Cerebellar nuclear complex (tissue), 1 donor: Measurements from ENCODE around the gene RNF32.
"Not testable (repeated sequence)": the region's sequence is repeated elsewhere in the genome, so short reads cannot be mapped to it uniquely, and the experiment has no call there.

Experiments used
- DNase-seq, 2 experiments: peaks; one replicate each; lab custom pipeline; 2025; lab: John Stamatoyannopoulos, UW

The RNF32 gene

DNA sequence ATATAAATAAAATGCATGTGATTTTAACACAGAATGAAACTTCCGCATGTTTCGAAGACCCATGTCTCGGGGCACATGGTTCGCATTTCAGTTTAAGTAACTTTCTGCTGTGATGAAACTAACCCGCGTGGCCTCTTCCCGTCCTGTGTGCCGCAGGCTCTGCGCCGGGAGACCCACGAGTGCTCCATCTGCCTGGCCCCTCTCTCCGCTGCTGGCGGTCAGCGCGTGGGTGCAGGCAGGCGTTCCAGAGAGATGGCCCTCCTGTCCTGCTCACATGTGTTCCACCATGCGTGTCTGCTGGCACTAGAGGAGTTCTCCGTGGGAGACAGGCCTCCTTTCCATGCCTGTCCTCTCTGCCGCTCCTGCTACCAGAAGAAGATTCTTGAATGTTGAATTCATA, 35.7 kb downstream of the RNF32 start:
- DNase-seq: no peak

DNA sequence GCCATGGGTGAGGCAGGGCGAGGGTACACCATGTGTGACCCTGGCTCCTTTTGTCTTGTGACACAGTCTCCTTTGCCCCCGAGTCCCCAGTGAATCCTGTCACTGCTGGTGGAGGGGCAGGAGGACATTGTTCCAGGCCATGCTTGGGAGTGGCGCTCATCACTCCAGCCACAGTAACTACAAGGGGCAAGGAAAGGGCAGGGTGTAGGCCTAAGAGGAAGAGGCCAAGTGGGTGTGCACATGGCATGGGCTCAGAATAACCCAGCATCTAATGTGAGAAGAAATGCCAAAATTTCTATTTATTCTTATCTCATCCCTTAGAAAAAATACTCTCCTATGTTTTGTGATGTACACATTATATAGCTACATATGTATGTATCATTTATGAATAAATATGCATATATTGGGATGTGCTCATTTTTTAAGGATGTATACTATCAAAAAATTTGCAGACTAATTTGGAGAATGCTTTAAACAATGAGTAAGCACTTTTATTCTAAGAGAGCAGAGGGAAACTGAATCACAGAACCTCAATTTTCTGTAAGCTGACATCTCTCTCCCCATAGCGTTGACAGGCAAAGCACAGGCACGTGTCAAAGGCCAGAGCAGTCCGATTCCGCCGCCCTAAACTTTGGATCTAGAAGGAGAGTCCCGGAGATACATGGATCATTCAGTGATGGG, 36.9 kb downstream of the RNF32 start:
- DNase-seq: no peak

DNA sequence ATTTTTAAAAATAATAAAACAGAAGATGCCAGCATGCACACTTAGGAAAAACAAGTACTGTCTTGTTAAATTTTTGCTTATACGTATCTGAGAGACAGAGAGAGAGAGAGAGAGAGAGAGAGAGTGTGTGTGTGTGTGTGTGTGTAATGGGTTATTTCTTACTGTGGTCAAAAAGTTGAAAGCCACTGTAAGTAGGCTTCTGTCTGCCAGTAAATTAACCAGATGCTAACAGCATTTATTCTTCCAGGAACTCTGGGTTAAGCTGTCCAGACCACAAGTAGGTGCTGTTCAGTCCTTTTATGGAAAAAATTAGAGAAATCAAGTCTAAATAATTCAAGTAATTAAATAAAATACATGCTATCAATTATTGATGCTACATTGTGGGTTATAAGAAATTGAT, 39.7 kb downstream of the RNF32 start:
- DNase-seq: no peak

- no peak for DNase-seq
Observed at GRCh38 chr7:156682928-156683327, 42.4 kb downstream of the RNF32 start.

- DNase-seq: no peak
Observed at GRCh38 chr7:156684251-156684650, 43.7 kb downstream of the RNF32 start.

DNA sequence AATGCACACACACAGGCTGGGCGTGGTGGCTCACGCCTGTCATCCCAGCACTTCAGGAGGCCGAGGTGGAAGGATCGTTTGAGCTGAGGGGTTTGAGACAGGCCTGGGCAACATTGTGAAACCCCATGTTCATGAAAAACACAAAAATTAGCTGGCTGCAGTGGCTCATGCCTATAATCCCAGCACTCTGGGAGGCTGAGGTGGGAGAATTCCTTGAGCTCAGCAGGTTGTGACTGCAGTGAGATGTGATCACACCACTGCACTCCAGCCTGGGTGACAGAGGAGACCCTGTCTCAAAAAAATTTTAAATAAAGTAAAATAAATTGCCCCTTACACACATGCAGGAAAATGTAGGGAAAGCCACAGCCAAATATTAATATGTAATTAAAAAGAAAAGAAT, 44.1 kb downstream of the RNF32 start:
- DNase-seq: no peak

- no peak for DNase-seq
Observed at GRCh38 chr7:156691764-156692163, 51.2 kb downstream of the RNF32 start.

DNA sequence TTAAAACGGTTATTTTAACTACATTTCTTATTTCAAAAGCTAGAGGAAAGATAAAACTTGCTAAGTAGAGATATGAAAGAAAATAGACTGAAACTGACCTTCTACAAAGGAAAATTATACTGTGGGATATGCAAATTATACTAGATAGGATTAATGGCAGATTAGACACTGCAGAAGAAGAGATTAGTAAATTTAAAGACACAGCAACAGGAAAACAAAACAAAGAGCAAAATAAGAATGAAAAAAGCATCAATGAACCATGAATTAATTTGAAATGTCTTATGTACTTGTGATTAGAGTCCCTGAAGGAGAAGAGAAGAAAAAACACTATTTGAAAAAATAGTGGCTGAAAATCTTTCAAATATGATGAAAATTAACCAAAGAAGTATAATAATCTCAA, 52.3 kb downstream of the RNF32 start:
- no peak for DNase-seq

DNA sequence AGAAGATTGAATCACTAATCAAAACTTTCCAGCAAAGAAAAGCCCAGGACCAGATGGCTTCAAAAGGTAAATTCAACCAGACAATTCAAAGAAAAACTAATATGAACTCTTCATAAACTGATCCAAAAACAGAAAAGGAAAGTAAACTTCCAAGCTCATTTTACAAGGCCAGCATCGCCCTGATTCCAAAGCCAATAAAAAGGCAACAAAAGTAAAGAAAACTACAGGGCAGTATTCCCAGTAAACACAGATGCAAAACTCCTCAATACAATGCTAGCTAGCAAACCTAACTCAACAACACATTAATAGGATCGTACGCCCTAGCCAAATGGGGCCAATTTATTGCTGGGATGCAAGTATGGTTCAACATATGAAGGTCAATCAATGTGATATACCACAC, 53.1 kb downstream of the RNF32 start:
- DNase-seq: no peak

- not testable (repeated sequence) for DNase-seq
Observed at GRCh38 chr7:156697283-156697682, 56.7 kb downstream of the RNF32 start.

DNA sequence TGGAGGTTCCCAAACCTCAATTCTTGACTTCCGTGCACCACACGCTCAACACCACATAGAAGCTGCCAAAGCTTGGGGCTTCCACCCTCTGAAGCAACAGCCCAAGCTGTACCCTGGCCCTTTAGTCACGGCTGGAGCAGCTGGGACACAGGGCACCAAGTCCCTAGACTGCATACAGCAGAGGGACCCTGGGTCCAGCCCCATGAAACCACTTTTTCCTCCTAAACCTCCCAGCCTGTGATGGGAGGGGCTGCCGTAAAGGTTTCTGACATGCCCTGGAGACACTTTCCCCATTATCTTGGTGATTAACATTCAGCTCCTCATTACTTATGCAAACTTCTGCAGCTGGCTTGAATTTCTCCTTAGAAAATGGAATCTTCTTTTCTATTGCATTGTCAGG, 57.9 kb downstream of the RNF32 start:
- not testable (repeated sequence) for DNase-seq

DNA sequence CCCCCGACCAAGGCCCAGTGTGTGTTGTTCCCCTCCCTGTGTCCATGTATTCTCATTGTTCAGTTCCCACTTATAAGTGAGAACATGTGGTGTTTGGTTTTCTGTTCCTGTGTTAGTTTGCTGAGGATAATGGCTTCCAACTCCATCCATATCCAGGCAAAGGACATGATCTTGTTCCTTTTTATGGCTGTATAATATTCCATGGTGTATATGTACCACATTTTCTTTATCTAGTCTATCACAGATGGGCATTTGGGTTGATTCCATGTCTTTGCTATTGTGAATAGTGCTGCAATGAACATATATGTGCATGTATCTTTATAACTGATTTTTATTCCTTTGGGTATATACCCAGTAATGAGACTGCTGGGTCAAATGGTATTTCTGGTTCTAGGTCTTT, 61.2 kb downstream of the RNF32 start:
- not testable (repeated sequence) for DNase-seq

DNA sequence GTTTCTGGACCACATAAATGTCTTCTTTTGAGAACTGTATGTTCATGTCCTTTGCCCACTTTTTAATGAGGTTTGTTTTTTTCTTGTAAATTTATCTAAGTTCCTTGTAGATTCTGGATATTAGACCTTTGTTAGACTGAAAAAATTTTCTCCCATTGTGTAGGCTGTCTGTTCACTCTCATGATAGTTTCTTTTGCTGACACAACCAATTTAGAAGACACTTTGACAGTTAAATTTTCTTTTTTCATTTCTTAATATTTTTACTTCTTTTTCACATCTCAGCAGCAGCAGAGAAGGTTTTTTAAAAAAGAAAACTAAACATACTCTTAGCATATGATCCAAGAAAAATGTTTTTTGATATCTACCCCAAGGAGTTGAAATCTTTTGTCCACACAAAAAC, 61.8 kb downstream of the RNF32 start:
- no peak for DNase-seq

GRCh38 chr7:156703209-156703608, 62.6 kb downstream of the RNF32 start:
- DNase-seq: no peak

DNA sequence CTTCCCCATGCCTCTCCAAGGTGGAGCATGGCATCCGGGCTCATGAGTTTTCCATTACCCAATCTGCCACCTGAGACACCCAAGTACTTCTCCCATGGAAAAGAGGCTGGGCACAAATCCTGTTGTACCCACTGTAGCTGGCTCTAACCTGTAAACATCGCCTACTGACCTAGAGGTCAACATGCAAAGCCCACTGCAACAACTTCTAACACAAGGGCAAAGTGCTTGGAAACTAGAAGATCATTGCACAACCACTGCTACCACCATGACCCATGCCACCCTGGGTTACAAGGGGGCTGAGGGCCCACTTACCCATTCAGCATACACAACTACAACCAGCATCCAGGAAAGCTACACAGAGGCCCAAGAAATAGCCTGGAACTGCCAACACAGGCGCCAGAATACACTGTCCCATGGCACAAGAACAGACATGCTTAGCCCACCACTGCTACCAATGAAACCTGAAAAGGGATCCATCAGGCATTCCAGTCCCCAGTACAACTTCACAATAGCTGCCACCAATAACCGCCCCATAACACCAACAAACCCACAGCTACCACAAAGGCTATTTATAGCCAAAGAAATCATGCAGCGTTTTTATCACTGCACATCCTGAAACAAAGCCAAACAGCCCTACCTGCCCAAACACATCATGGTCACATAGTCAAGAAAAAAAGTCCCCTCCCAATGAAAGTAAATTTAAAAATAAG, 63.4 kb downstream of the RNF32 start:
- DNase-seq: no peak

DNA sequence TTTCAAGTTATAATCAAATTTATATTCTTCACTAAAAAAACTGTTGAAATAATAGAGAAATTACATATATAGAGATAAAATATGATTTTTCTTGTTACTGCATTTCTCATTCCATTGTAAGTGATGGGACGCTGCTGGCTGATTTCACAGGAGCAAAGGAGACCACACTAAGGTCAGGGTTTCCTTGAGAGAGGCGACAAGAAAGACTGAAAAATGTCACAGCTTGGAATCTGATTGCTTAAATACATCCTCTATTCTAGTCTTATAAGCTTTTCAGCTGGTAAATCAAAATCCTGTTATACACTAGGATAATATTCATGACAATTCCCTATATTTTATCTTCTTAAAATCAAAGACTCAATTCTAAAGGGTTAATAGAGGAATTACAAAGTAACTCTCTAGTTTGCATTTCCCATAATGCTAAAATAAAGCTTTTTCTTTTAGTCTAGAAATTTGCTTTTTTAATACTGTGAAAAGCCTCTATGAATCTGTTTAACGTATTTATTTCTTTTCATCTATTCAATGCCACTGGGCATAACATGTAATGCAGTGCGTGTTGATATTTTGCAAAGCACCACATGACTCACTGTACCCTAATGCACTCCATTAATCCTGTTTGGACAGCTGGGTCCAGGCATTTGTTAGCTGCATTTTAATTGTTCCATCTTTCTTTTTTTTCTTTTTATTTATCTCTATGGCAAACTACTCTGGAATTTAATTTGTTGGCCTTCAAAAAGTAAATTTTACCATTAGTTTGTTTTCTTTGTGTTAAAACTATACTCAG, 81.7 kb downstream of the RNF32 start:
- no peak for DNase-seq

- DNase-seq: no peak
Observed at GRCh38 chr7:156725073-156725472, 84.5 kb downstream of the RNF32 start.

- no peak for DNase-seq
Observed at GRCh38 chr7:156725936-156726335, 85.4 kb downstream of the RNF32 start.
